Esophagus squamous epithelium (tissue), 5 donors: Measurements from ENCODE around the gene FOXE3. TPM values are rescaled to one million over a fixed set of nuclear protein-coding genes. Genes with fewer than 3 reads are reported as not detected.
"Not testable (repeated sequence)": the region's sequence is repeated elsewhere in the genome, so short reads cannot be mapped to it uniquely, and the experiment has no call there.

Source experiments
- DNase-seq: peaks from one replicate; lab custom pipeline; 2025; lab: John Stamatoyannopoulos, UW
- H3K27ac ChIP-seq, 4 donors: fragments of 200-600 bp; sonication (generic); one replicate each; pipeline ENCODE4 v1.5.1; 2016 to 2019; ENCODE audit warnings: mild to moderate bottlenecking in 1 of 4
- H3K27me3 ChIP-seq, 4 donors: fragments of 200-600 bp; sonication (generic); 1 replicate in 3 of 4; 2 replicates in 1 of 4; pipeline versions ENCODE4 v1.5.1 to v1.6.0; 2017 to 2021; ENCODE audit warnings: antibody characterized with exemption in 1 of 4
- H3K36me3 ChIP-seq, 3 donors: fragments of 200-600 bp; sonication (generic); one replicate each; pipeline ENCODE4 v1.5.1; 2016 to 2019
- H3K4me1 ChIP-seq, 3 donors: fragments of 200-600 bp; sonication (generic); one replicate each; pipeline ENCODE4 v1.5.1; 2017 to 2019
- H3K4me3 ChIP-seq, 4 donors: fragments of 200-600 bp; sonication (generic); 1 replicate in 3 of 4; 2 replicates in 1 of 4; pipeline ENCODE4 v1.5.1; 2016 to 2019; ENCODE audit warnings: mild to moderate bottlenecking in 2 of 4, moderate library complexity in 1 of 4
- H3K9me3 ChIP-seq, 3 donors: fragments of 200-600 bp; sonication (generic); one replicate each; pipeline ENCODE4 v1.5.1; 2016 to 2019
- POLR2A ChIP-seq, 4 donors: fragments of 450-650 bp; IDR thresholded peaks; one replicate each; pipeline ENCODE4 v1.6.1; 2017; ENCODE audit warnings: antibody characterized with exemption in 4 of 4, mild to moderate bottlenecking in 4 of 4, moderate library complexity in 3 of 4
- WGBS, 2 donors: methylation state at CpG; one replicate each; pipeline ENCODE4 v1.1.5; 2018; 5-methylcytosine and 5-hydroxymethylcytosine counted together
- intact Hi-C: fragments of 100-400 bp; cut with DNase I; formaldehyde crosslinking; loops from one replicate; pipeline ENCODE4 v1.15.0; 2022
- total RNA-seq, 4 donors: library from RNA; depleted of rRNA; stranded (reverse); fragments of >200 nt; gene quantifications; one replicate each; pipeline ENCODE4 v1.1.0, GENCODE V29; 2016
- TF ChIP-seq, protein P1 (sequence below), 6 experiments: fragments of 450-650 bp in 4 of 6; fragments of 200-600 bp in 2 of 6; sonication (generic) in 2 of 6; IDR thresholded peaks; one replicate each; pipeline ENCODE4 v1.5.1; 2016 to 2019; ENCODE audit warnings: antibody characterized with exemption in 6 of 6, mild to moderate bottlenecking in 4 of 6, moderate library complexity in 4 of 6
- donor health status: DM: yes; HTN: yes; CAD: no.

Gene FOXE3
- total RNA-seq, 4 donors from 2014 or later: not detected

DNA sequence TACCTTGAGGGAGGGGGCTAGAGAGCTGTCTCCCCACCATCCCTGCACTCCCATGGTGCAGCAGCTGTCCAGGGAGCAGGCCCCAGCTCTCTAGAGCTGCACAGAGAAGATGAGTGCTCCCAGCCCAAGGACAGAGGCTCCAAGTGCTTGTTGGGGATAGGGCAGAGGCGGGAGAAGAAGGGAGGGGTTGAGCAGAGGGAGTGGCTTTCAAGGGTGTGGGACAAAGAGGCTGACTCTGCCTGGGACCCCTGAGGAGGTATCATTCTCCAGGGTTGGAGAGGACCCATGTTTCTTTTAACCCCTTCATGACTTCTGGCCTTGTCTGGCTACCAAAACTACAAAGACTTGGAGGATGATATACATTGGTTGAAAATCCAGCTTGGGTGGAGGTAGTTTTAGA lies 36.3 kb downstream of the FOXE3 start:
- Histone ChIP-seq H3K36me3 (no peaks in the 10 kb centered on the region), H3K27ac (no peak overlapping the region), H3K9me3 (no peaks in the 10 kb centered on the region), H3K4me3 (no peak overlapping the region), H3K27me3 (peaks cover 6 to 99% (median 12%) of the 10 kb centered on the region in 4 donors), H3K4me1 (peaks cover 0 to 11% (median 0%) of the 10 kb centered on the region in 3 donors)
- intact Hi-C loops: no loop called here
- 75 to 100% methylated on average over 1 of the region's 1 CpG for WGBS, 2 donors
- TF ChIP-seq, protein P1, sequence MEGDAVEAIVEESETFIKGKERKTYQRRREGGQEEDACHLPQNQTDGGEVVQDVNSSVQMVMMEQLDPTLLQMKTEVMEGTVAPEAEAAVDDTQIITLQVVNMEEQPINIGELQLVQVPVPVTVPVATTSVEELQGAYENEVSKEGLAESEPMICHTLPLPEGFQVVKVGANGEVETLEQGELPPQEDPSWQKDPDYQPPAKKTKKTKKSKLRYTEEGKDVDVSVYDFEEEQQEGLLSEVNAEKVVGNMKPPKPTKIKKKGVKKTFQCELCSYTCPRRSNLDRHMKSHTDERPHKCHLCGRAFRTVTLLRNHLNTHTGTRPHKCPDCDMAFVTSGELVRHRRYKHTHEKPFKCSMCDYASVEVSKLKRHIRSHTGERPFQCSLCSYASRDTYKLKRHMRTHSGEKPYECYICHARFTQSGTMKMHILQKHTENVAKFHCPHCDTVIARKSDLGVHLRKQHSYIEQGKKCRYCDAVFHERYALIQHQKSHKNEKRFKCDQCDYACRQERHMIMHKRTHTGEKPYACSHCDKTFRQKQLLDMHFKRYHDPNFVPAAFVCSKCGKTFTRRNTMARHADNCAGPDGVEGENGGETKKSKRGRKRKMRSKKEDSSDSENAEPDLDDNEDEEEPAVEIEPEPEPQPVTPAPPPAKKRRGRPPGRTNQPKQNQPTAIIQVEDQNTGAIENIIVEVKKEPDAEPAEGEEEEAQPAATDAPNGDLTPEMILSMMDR (IDR thresholded peaks at IDR 0.05): no peak
- TF ChIP-seq POLR2A (IDR thresholded peaks at IDR 0.05): no peak
- DNase-seq: no peak

DNA sequence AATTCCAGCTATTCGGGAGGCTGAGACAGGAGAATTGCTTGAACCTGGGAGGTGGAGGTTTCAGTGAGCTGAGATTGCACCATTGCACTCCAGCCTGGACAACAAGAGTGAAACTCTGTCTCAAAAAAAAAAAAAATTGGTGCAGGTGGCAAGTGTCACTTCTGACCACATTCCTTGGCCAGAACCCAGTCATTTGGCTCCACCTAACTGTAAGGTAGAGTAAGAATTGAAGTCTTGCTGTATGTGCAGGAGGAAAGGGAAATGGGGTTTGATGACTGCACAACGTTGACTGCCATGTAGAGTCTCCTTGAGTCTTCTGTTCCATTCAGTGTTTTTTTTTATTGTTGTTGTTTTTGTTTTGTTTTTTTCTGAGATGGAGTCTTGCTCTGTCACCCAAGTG lies 37.8 kb downstream of the FOXE3 start:
- 65 to 74% methylated on average over 2 of the region's 2 CpGs for WGBS, 2 donors
- peaks cover 6 to 99% (median 9%) of the 10 kb centered on the region in 4 donors for H3K27me3 ChIP-seq
- H3K4me3 ChIP-seq, H3K27ac ChIP-seq, intact Hi-C loops, DNase-seq, H3K36me3 ChIP-seq, H3K9me3 ChIP-seq: not testable (repeated sequence)
- H3K4me1 ChIP-seq: peaks cover 0 to 11% (median 0%) of the 10 kb centered on the region in 3 donors

DNA sequence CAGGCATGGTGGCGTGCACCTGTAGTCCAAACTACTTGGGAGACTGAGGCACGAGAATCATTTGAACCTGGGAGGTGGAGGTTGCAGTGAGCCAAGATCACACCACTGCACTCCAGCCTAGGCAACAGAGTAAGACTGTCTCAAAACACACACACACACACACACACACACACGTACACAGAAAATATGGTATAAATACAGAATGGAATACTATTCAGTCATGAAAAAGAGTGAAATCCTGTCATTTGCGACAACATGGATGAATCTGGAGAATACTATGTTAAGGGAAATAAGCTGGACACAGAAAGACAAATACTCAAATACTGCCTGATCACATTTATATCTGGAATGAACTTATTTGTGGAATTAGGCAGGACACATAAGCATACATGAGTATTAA lies 40.2 kb downstream of the FOXE3 start:
- H3K27me3 ChIP-seq: peaks cover 0 to 99% (median 0%) of the 10 kb centered on the region in 4 donors

DNA sequence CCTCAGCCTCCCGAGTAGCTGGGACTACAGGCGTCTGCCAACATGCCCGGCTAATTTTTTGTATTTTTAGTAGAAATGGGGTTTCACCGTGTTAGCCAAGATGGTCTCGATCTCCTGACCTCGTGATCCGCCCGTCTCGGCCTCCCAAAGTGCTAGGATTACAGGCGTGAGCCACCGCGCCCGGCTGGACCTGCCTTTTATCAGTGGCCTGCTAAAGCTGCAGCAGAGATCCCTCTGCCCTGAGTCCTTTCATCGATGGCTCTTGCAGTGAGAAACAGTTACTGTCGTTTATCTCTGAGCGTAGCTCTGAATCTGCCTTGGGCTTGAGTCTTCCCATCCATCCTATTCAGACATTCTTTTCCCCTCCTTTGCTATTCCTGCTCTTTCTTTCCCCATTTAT lies 41.5 kb downstream of the FOXE3 start:
- DNase-seq, H3K9me3 ChIP-seq, intact Hi-C loops, H3K4me1 ChIP-seq, H3K27ac ChIP-seq, H3K36me3 ChIP-seq, H3K4me3 ChIP-seq: not testable (repeated sequence)
- peaks cover 0 to 99% (median 0%) of the 10 kb centered on the region in 4 donors for H3K27me3 ChIP-seq
- WGBS, 2 donors: 87 to 89% methylated on average over 16 of the region's 16 CpGs

More for the DNA sequence above, 40.2 kb downstream of the FOXE3 start:
- no peaks in the 10 kb centered on the region for H3K36me3 ChIP-seq
- H3K9me3 ChIP-seq: no peaks in the 10 kb centered on the region
- H3K27ac ChIP-seq: no peak overlapping the region
- TF ChIP-seq, protein P1 (IDR thresholded peaks at IDR 0.05): no peak
- TF ChIP-seq POLR2A (IDR thresholded peaks at IDR 0.05): no peak
- no peak for DNase-seq
- intact Hi-C loops: no loop called here
- H3K4me1 ChIP-seq: no peaks in the 10 kb centered on the region
- 66 to 95% methylated on average over 3 to 4 of the region's 4 CpGs for WGBS, 2 donors
- no peak overlapping the region for H3K4me3 ChIP-seq

DNA sequence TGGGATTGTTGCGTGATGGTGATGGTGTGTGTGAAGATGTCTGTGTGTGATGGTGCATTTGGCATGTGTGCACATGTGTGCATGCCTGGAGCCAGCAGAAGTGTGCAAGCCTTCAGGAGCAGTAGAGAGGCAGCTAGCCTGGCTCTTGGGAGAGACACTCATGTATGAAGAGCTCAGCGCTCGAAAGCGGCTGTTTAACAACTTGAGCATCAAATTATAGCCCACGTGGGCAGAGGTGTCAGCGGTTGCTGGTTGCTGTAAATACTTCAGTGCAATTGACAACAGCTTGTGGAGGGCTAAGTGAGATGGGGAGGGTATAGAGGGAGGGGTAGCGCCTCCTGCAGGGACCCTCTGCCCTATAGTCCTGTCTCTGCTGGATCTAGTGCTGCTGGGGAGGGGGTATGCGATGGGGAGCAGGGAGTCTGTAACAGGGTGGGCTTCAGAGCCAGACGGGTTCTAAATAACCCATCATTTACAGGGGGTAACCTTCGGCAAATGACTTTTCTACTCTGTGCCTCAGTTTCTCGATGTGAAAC lies 43.2 kb downstream of the FOXE3 start:
- 39% methylated on average over 11 of the region's 11 CpGs for WGBS, 2 donors
- intact Hi-C loops: no loop called here
- no peak for DNase-seq
- Histone ChIP-seq H3K27ac (no peak overlapping the region), H3K9me3 (no peaks in the 10 kb centered on the region), H3K4me3 (no peak overlapping the region), H3K27me3 (peaks cover 0 to 99% (median 0%) of the 10 kb centered on the region in 4 donors), H3K36me3 (no peaks in the 10 kb centered on the region), H3K4me1 (no peaks in the 10 kb centered on the region)
- TF ChIP-seq POLR2A (IDR thresholded peaks at IDR 0.05): no peak
- TF ChIP-seq, protein P1 (IDR thresholded peaks at IDR 0.05): no peak

DNA sequence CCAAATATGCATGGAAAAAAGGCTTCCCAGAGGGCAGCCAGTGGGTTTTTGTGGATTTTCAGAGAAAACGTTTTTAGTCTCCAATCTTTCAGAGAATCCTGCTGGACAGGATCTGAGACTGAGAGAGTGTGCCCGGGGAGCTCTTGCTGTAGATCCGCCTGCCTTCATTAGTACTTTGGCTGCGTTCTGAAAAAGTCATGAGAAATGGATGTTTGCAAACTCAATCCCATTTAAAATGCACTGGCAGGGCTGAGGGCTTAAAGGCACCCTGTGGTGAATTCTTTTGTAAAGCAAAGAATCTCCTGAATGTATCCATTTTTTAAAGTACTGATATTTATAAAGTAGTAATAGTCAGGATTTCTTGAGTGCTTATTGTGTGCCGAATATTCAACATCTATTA lies 44.0 kb downstream of the FOXE3 start:
- WGBS, 2 donors: 13 to 16% methylated on average over 5 of the region's 5 CpGs
- TF ChIP-seq, protein P1 (IDR thresholded peaks at IDR 0.05): no peak
- TF ChIP-seq POLR2A (IDR thresholded peaks at IDR 0.05): no peak
- Histone ChIP-seq H3K4me1 (no peaks in the 10 kb centered on the region), H3K4me3 (no peak overlapping the region), H3K27me3 (peaks cover 0 to 99% (median 0%) of the 10 kb centered on the region in 4 donors), H3K36me3 (no peaks in the 10 kb centered on the region), H3K27ac (no peak overlapping the region), H3K9me3 (no peaks in the 10 kb centered on the region)
- intact Hi-C loops: no loop called here
- DNase-seq: no peak
